PC-3 (cell line): ENCODE measurements around the gene CAMK4.

Experiments used
- CTCF ChIP-seq: fragments of 300-600 bp; sonication (generic); conservative IDR thresholded peaks from 2 replicates; pipeline ENCODE4 v1.5.1; 2017; ENCODE audit warnings: antibody characterized with exemption, low read depth, mild to moderate bottlenecking, low read length
- EZH2 ChIP-seq: fragments of 300-600 bp; sonication (generic); IDR thresholded peaks from one replicate; pipeline ENCODE4 v1.6.1; 2017; ENCODE audit warnings: antibody characterized with exemption, mild to moderate bottlenecking, low read length; ENCODE audit not compliant: unreplicated experiment
- EZH2phosphoT487 ChIP-seq: fragments of 300-600 bp; sonication (generic); IDR thresholded peaks from 2 replicates; pipeline ENCODE4 v1.6.1; 2018; ENCODE audit warnings: mild to moderate bottlenecking, antibody characterized with exemption, low read length, borderline replicate concordance

GRCh38 chr5:111313017-111313724, 89.0 kb downstream of the CAMK4 start:
- TF ChIP-seq CTCF (no peak), EZH2phosphoT487 (no peak), EZH2 (no peak)
